ENCODE results near the gene PTCD1.
A peak's percentile ranks its signal among the peaks of the same experiment; 100 is the strongest.
"Not testable (repeated sequence)": the region's sequence is repeated elsewhere in the genome, so short reads cannot be mapped to it uniquely, and the experiment has no call there.

Gene PTCD1

DNA sequence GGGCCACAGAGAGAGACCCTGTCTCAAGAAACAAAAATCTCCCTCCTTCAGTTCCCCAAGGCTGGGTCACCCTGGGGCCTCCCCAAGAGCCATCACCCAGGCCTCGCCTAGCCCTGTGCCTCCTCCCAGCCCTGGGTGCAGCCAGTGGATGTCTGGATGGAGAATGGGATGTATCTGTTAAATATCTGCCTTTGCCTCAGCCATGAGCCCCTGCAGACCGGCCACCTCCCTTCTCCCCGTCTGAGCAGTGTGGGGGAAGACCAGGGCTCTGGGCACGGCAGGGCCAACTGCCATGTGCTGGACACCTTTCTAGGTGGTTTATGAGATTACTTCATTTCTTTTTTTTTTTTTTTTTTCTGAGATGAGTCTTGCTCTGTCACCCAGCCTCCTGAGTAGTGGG lies 54.1 kb downstream of the PTCD1 start:
- DNase-seq = no peak

DNA sequence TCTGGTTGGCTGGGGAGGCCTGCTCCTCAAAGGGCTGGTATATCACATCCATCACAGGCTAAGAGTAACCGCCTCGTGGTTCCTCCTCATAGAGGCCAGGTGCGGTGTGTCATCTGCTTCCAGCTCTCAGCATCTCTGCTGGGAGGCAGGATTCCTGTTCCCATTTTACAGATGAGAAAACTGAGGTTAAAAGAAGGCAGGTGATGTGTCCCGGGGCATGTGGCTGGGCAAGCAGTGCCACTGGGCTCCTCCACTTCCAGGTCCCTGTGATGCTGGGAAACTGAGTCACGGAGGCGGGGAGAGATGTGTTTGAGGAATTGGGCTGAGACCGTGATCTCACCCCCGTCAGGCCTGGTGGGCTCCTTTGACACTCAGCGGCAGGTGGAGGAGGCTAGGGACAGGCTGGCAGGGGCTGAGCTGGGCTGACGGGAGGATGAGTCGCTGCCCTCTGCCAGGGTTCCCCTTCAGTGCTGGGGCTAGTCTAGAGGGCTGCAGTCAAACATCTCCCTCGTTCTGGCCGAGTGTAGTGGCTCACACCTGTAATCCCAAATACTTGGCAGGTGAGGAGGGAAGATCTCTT lies 54.7 kb downstream of the PTCD1 start:
- DNase-seq = no peak

DNA sequence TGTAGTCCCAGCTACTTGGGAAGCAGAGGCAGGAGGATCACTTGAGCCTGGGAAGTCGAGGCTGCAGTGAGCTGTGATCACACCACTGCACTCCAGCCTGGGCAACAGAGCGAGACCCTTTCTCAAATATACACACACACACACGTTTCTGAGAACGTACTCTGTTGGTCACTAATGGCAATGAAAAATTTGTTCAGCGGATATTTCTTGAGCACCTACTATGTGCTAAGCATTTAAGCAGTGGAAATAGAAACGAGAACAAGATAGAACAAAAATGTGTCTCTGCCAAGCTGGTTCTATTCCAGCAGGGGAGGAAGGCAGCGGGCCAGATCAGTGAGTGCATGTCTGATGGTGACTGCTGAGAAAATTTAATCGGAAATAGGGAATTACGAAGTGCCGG lies 55.4 kb downstream of the PTCD1 start:
- DNase-seq = no peak

DNA sequence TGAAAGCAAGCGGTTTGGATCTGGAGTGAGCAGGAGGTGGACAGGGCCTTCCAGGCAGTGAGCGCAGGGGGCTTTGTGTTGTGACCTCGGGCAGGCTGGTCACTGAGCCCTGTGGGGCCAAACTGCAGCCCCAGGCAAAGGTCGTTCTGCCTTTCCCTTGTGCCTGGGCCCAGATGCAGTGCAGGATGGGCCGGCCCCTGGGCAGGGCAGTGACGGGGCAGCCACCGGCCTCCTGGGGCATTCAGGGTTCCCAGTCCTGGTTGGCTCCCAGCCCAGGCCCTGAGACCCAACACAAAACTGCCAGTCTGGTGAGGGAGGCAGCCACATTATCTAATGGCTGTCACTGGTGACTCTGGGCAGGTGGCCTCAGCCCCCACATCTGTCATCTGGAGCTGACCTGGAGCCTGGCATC lies 56.9 kb downstream of the PTCD1 start:
- DNase-seq = no peak

DNA sequence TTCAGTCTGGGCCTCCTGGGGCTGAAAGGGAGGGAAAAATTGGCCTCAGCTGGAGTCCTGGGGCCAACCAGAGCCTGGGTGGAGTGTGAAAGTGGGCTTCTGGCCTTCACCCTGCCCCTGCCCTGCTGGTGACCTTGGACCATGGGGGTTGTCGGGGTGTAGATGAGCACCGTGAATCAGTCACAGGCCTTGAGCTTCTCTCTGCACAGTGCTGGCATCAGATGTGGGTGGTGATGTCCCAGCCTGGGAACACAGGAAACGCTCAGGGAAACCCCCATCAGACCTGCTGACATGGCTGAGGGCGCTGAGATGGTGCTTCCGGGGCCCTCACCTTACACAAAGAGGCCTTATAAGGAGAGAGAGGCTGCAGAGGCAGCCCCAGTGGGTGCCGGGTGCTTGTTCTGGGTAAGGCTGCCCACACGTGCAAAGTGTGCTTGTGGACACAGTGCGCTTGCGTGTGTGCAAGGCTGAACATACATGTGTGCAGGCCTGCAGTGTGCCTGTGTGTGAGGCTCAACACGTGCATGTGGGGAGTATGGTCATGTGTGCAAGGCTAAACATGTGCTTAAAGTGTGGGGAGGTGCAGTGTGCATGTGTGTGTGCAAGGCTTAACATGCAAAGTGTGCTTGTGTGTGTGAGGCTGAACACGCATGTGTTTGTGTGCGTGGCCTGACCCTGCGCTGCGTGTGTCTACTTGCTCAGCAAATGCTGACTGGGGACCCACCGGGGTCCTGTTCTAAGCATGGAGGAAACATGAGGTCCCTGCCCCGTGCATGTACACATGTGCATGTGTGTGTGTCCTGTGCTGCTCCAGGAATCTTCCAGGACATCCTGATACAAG lies 57.6 kb downstream of the PTCD1 start:
- no peak for DNase-seq

DNA sequence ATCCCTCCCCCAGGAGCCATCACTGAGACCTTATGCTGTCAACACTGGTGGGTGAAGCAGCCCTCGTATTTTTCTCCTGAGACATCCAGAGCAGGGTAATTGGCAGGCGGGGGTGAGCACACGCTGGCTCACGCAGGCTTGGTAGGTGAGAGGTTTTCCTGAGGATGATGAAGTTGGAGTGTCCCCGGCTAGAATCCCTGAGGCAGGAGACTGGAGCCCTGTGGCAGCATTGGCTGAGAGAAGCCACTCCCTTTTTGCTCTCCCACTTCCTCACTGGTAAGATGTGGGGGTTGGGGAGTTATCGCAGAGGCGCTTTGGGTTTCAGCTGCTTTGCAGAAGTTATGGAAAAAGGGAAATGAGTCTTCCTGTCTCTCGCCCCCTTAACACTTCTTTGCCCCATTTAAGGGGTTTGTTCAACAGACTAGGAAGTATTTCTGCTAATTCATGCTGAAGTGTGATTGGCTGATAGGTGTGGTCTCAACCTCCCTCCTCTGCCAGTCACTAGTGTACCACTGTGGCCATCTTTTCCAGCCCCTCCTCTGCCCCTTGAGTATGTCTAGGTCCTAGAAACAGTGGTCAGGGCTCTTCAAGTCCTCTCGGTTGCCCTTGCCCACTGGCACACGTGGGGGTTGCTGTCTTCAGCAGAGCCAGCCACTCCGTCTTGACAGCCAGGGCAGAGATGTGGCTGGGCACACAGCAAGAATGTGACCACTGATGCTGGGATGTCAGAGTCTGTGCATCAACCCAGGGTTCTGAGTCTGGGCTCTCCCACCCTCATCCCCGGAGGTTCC lies 58.4 kb downstream of the PTCD1 start:
- DNase-seq = no peak

DNA sequence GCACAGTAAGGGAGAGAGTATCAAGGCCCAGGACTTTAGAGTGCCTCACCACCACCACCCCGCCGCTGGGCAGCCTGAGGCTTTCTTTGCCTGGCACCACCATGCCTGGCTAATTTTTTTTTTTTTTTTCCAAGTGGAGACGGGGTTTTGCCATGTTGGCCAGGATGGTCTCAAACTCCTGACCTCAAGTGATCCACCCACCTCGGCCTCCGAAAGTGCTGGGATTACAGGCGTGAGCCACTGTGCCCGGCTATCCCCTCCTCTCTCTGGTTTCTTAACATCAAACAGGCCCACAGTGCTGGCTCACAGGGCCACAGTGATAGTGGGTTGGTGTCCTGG lies 58.9 kb downstream of the PTCD1 start:
- DNase-seq = not testable (repeated sequence)

DNA sequence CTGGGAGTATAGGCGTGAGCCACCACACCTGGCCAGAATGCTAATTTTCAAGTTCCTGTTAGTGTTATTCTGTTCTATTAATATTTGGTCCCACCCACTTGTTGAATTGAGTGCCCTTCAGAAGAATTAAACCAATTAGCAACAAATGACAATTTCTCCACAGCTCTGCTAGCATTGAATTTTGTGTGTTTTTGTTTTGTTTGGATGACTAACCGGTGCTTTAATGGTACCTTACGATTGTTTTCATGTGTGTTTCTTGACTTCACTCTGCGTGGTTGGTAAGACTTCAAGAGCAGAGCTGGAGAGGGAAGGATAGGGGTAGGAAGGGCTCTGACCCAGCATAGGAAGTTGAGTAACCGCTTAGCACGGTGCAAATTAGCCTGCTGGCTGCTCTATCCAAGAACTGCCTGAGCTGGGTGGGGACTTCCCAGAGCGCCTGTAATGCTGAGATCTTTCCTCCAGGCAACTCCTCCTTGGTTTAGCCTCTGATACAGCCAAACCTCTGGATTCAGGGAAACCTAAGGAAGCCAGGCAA lies 59.5 kb downstream of the PTCD1 start:
- no peak for DNase-seq

DNA sequence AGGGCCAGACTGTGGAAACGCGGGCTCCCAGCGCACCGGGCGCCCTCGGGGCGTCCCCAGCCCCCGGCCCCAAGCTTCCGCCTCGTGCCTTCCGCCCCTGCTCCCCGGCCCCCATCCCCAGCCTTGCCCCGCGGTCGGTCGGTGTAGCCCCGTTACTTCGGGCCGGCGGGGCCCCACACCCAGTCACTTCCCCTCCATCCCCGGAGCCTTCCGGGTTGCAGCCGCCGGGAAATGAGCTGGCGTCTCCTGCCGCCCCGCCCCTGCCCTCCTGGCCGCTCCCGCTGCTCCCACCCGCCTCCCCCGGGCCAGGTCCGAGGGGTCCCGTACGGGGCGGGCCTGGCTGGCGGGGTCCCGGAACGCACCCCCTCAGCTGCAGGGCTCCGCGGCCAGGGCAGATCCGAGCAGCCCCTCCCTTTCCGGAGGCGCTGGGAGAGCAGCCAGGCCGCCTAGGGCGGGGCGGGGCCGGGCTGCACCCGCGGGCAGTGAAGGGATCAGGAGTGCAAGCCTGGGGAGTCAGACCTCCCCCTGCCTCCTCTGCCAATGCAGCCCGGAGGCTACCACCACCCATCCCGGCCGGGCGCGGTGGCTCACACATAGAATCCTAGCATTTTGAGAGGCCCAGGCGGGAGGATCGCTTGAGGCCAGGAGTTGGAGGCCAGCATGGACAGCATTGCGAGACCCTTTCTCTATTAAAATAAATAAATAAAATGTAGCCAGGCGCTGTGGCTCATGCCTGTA lies 63.4 kb downstream of the PTCD1 start:
- no peak for DNase-seq

DNA sequence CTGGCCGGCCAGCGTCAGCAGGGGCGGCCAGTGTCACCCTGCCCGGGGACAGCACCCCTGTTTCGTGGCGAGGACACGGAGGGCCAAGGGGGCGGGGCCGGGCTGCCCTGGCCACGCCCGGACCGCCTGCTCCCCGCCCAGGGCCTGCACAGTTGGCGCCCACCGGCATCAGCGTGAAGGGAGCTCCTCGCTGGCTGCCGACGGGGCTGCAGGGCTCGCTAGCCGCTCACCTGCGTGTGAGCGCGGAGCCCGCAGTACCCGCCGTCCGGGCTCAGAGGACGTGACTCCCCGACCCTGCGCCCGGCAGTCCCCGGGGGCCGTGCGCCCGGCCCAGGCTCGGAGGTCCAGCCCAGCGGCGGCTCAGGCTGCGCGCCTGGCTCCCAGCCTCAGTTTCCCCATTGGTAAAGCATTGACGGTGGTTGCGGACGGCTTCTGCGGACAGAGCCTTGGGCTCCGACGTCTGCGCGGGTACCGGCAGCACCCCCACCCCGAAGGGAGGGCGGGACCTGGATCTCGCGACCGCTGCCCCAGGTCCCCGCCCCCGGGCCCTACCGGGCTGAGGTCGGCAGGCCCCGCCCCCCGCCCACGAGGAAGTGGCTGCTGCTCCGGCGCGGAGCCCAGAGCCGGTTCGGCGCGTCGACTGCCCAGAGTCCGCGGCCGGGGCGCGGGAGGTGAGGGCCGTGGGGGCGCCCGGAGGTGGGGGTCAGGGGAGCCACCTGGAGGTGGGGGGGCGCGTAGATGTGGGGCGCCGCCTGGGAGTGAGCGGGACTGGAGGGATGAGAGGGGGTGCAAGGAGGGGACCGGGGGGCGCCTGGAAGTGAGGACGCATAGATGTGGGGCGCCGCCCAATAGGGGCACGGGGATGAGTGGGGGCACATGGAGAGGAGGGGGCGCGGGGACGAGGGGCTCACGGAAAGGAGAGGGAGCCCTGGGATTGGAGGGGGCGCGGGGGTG lies 64.2 kb downstream of the PTCD1 start, which contains the start of gene ARPC1B:
Gene ARPC1B, plus strand, starts transcription at position 620 of the 954 bp plus-strand sequence. CDS start 10,985 bp downstream, outside the sequence.
- DNase-seq = peak; percentile 24

DNA sequence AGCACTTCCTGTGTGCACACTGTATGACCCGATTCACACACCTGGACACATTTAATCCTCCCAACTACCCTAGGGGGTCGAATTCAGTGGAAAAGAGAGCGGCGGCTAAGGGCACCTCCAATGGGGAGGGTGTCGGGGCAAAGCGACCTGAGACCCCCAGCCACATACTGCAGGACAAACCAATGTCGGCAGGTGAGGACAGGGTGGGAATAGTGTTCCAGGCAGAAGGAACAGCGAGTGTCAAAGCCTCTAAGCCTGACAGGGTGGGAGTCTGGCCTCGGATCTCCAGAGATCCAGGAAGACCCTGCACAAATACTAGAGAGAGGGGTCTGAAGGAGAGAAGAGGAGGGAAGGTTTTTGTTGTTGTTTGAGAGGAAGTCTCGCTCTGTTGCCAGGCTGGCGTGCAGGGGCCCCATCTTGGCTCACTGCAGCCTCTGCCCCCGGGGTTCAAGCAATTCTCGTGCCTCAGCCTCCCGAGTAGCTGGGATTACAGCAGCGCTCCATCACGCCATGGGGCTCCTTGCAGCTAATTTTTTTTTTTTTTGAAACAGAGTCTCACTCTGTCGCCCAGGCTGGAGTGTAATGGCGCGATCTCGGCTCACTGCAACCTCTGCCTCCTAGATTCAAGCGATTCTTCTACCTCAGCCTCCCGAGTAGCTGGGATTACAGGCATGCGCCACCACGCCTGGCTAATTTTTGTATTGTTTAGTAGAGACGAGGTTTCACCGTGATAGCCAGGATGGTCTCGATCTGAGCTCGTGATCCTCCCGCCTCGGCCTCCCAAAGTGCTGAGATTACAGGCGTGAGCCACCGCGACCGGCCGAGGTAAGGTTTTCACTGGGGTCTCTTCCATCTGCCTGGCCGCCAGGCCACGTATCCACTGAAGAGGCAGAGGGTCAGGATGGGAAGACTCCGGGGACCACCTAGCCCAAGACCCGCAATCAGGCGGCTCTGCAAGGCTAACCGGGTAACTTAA lies 65.2 kb downstream of the PTCD1 start:
- DNase-seq = no peak

DNA sequence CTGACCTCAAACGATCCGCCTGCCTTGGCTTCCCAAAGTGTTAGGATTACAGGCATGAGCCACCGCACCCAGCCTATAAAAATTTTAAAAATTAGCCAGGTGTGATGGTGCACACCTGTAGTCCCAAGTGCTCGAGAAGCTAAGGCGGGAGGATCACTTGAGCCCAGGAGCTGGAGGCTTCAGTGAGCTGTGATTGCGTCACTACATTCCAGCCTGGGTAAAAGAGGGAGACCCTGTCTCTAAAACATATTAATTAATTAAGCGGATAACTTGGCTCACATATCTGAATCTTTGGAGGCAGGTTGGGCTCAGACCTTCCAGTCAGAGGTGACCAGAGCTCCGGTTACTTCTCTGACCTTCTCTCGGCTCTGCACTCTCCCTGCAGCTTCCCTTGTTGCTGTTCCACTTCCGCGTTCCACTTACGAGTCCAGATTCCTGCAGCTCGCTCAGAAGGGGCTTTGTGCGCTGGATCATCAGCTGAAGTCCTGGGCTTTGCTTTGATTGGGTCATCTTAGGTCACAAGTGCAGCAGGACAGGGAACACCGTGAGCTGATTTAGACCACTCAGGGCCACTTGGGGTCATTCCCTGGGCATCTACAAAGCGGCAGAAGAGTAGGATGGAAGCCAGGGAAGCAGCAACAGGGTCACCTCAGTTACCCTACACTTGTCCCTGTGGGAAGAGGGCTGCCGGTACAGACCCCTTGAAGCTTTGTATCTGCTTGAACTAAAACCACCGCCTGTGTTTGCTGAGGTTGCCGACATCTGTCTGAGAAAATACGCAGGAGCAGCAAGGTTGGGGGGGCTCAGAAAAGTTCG lies 66.1 kb downstream of the PTCD1 start:
- DNase-seq = no peak

DNA sequence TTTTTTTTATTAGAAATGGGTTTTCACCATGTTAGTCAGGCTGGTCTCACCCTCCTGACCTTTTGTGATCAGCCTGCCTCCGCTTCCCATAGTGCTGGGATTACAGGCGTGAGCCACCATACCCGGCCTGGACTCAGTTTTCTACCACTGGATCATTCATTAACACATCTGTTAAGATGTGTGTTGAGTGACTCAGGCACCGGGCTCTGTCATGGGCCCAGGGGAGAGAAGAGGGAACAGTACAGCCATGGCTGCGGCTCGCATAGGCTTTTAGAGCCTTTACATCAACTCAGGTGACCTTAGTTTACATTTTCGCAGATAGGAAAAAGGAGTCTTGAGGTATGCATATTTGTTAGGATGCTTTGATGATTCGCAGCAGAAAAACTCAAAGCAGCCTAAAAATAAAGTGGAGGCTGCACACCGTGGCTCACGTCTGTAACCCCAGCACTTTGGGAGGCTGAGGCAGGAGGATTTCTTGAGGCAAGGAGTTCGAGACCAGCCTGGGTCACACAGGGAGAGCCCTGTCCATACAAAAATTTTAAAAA lies 67.2 kb downstream of the PTCD1 start:
- no peak for DNase-seq

DNA sequence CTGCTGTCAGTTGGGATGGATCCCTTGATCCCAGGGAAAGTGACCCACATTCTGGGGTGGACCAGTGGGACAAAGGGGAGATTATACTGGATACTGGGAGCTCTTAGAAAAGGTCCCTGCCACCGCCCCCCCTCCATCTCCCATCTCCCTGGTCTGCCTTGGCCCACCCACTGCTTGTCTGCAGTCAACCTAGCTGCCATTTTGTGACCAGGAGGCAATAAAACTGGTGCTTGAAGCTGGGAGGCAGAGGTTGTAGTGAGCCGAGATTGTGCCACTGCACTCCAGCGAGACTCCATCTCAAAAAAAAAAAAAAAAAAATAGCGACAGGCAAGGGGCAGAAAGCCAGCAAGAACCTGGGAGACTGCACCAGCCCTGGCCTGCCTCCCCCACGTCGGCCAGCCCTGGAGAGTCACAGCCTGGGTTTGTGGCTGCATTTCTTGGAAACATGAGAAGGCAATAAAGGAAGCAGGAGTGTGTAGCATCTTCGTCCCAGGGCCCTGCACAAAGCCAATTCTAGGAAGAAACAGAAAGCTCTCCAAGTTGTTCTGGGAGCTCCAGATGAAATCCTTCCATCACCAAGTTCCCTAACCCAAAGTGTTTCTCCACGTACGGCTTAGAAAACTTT lies 68.7 kb downstream of the PTCD1 start:
- DNase-seq = no peak

DNA sequence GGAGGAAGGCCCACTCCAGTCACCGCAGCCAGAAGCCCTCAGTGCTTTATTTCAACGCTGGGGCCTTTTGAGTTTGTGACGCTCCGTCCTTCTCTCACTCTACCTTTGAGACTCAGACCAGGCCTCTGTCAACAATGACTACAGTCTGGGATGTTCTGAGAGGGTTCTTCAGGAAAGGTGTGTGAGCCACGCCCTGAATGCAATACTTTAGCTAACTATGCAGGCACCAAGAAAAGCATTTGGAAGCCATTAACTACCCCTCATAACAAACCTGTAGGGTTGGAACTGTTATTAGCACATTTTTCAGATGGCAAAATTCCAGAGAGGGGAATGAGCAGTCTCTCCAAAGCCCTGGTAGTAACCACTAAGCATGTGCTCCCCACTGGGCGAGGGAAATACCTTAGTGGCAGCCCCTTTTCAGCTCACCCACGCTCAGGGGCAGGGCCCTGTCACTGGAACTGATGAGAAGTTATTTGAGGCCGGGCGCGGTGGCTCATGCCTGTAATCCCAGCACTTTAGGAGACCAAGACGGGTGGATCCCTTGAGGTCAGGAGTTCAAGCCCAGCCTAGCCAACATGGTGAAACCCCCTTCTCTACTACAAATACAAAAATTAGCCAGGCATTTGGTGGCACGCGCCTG lies 69.7 kb downstream of the PTCD1 start:
- DNase-seq = no peak

All from NCI-H2227 treated with DMSO at 0.1 percent for 48 hours (cell line).